HG03432 (cell line): ENCODE results near the gene PPP1R27.

ENCODE experiments used
- ATAC-seq: cut with Tn5 transposase; IDR thresholded peaks from one replicate; pipeline ENCODE4 v1.9.1; 2021; ENCODE audit warnings: mild to moderate bottlenecking, moderate library complexity; ENCODE audit not compliant: unreplicated experiment

The PPP1R27 gene, protein sequence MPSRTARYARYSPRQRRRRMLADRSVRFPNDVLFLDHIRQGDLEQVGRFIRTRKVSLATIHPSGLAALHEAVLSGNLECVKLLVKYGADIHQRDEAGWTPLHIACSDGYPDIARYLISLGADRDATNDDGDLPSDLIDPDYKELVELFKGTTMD

DNA sequence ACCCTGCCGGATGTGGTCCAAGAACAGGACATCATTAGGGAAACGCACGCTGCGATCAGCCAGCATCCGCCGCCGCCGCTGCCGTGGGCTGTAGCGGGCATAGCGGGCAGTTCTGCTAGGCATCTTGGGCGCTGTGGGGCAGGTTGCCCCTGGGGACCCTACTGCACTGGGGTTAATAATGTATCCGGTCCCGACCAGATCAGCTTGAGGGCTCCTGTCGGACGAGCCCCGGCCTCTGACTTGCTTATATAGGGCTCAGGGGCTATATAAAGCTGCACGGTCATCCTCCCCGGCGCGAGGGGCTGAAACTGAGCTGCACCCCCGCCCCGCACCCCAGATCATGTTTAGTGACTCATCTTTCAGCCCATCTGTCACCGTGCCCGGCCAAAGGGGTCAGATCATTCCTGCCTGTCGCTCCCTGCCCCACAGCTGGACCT, at the start of gene PPP1R27:
Gene PPP1R27, minus strand, starts transcription at position 220 of the 437 bp plus-strand sequence. Its CDS starts 97 bp downstream, at position 123.
- ATAC-seq: no peak

DNA sequence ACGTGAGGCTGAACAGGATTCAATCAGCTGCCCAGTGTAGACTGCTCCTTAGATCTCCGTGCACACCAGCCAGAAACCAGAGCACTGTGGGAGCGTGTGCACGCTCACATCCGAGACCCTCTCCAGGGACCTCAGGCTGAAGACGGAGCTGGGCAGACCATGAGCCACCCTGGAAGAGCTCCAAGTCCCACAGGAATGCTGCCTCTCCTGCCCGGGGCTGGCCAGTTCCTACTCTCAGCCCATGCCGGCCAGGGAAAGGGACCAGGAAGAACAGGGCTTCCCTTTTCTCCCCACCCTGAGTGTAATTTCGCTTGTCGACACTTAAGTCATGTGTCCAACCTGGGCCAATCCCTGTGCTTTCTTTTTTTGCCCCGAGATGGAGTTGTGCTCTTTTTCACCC, 49.7 kb upstream of the PPP1R27 start:
- ATAC-seq: no peak

DNA sequence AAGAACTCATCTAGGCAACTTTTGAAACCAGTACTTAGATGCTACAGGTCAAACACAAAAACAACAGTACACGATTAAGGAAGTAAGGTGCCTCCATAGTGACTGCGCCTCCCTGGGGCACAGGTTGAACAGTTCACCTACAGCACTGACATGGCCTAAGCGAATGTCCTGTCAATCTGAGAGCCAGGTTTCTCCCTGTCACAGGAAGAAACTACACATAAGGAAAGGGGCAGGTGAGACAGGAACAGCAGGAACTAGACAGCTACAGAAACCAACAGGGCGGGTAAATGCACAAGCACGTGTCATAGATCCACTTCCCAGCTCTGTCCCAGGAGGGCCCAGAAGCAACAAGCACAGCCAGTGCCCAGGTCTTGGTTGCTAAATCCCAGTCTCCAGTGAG, 44.3 kb upstream of the PPP1R27 start:
- ATAC-seq: no peak

DNA sequence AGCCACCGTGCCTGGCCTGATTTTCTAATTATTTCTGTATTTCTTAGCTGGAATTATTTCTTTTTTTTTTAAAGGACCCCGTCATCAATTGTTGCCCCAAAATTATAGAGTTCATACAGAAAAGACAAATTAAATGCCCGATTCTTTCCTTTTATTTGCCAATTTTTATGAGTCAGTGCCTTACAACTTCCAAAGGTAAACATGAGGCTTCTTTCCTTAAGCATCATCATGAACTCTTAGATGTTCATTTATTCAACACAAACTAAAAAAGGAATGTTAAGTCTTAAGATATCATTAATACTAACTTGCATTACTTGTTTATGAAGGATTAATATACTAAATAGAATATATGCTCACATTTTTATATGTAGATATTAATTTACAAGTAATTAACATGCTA, 43.4 kb upstream of the PPP1R27 start:
- ATAC-seq: no peak

DNA sequence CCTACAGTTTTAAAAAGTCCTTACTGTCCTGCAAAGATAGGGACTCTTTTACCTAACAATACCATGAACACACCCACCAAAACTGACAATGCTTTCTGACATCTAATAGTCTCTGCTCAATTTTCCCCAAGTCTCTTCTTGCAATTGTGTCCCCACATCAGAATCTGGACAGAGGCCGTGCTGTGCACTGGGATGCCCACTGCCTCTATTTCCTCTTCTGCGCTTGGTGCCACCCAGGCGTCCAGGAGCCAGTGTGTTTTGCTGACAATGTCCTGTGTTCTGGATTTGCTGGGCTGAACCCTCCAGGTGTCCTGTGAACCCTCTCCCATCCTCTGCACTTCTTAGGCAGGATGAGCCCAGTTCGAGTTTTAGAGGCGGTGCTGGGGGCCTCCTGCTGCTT, 42.7 kb upstream of the PPP1R27 start:
- no peak for ATAC-seq

DNA sequence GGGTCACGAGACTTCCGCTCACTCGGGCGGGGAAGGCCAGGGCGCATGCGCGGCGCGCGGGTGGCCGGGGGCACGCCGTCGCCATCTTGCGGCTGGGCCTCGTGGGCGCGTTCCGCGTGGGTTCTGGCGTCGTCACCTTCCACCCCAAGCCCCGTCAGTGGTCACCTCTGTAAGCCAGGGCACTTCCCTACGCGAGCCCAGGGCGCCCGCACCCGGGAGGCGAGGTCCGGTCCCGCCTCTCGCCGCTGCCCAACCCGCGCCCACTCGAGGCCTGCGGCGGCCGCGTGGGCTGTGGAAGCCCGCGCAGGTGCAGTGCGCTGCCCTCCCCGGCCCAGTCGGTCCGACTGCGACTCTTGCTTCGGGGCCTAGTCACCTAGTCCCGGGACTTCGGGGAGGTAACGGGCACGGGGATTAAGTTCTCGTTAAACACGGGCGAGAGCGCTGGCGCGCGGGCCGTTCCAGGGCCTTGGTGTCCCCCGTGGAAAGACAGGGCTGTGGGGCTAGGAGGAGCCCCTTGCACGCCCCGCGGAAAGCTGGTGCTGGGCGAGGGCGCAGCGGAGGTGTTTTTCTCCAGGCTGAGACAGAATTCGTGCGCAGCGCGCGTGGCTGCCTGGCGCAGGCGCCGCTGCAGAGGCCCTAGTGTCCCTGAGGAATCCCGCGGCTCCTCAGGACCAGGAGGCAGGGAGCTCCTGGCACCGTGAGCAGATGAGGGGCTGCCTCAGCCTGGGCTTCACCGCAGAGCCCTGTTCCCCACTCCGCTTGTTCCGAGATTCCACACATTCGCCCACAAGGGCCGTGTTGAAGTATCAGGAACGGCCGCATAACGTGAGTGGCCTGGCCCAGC, 36.8 kb upstream of the PPP1R27 start:
- peak; percentile 53 for ATAC-seq

DNA sequence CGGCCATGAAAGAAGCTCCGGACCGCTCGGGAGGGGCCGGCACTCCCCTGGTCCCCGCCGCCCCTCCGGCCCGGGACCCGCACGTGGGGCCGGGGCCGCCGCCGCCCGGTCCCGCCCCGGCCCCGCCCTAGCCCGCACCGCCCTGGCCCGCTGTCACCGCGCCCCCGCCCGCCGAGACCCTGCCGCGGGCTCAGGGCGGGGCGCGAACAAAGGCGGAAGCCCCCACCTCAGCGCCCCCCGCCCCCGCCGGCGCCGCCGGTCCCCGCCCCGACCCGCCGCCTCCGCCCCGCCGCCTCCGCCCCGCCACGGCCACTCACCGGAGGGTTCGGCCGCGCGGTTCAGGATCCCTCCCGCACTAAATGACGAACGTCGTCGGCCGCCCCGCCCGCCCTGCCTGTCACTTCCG, 36.1 kb upstream of the PPP1R27 start, which contains the start of gene ARHGDIA:
Gene ARHGDIA, minus strand, starts transcription at position 357 of the 406 bp plus-strand sequence. CDS start 1,407 bp downstream, outside the sequence.
- ATAC-seq: peak; percentile 26

DNA sequence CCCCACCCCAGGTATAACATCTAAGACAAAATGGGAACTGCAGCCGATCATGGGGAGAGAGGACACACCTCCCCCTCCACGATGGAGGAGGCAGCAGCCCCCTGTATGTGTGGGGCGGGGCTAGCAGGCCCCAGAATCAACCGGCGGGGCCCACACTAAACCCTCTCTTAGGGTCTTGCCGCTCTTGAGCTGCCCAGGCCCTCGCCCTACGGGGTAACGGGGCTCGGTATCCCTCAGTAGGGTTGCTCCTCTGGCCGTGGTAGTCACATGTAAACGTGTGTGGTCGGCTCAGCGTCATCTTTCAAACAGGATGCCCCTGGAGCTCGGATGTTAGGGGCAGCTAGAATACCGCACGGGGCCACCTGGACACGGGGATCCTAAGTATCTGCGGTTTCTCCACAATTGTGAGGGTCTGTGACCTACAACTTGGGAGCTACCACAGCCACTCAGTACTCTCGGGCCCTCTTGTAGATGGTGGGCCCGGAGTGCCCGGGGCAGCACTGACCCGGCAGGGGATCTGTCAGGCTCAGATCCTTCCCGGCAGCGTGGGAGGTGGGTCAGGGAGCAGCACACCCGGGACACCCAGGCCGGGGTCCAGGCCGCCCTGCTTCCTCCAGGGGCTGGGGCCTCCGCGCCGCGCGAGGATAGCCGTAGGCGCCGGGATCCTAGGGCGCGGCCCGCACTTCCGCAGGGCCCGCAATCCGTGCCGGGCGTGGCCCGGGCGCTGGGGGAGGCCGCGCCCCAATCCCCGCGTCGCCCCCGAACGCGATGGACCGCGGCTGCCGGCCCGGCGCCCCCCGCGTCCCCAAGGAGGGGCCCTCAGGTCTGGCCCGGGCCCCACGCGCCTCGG, 35.5 kb upstream of the PPP1R27 start:
- ATAC-seq: peak; percentile 16

DNA sequence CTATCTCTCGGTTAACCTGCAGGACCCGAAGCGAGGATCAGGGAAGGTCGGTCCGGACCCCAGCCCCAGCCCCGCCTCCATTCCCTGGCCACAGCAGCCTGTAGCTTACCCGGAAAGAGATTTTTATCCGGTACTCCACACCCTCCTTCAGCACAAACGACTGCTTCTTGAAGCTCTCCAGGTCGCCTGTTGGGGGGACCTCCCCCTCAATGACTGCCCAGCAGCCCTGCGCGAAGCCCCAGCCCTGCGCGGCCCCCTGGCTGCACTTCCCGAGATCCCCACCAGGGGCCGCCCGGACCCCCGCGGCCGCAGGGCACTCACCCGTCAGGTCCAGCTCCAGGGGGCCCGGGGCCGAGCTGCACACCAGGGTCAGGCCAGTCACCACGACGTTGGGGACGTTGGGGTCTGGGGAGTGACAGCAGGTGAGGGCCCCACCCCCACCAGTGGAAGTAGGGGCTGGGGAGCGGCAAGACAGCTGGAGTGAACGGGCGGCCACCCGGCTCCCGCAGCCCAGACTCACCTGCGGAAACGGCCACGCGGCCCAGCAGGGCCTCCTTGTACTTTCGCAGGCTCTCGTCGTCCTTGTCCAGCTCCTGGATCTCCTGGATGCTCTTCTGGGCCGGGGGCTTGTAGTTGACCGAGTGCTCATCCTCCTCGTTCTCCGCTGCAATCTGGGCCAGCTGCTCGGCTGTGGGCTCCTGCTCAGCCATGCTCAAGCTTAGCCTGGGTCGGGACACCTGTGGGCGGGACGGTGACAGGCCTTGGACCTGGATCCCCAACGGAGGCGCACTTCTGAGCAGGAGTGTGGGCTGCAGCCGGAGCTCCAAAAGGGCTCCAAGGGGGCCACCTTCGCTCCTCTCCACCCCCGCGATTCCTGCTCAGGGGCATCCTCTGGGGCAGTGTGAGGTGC, 34.6 kb upstream of the PPP1R27 start:
- no peak for ATAC-seq

DNA sequence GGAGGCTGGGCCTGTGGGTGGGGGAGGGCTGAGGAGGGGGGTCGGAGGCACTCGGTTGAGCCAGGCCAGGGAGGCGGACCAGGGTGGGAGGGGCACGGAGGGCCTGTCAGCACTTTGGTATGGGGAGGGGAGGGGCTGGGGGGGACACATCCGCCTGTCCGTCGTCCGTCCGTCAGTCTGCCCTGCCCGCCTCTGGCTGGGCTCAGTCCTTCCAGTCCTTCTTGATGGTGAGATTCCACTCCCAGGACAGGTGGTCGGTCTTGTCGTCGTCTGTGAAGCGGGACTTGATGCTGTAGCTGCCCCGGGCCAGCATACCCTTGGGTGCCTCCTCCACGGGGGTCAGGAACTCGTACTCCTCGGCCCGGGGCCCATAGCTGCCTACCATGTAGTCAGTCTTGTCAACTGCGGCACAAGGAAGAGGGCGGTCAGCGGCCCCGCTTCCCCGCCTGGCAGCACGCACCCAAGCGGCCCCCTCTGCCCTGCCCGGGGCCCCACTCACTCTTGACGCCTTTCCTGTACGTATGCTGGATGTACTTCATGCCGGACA, 33.9 kb upstream of the PPP1R27 start:
- ATAC-seq: no peak

DNA sequence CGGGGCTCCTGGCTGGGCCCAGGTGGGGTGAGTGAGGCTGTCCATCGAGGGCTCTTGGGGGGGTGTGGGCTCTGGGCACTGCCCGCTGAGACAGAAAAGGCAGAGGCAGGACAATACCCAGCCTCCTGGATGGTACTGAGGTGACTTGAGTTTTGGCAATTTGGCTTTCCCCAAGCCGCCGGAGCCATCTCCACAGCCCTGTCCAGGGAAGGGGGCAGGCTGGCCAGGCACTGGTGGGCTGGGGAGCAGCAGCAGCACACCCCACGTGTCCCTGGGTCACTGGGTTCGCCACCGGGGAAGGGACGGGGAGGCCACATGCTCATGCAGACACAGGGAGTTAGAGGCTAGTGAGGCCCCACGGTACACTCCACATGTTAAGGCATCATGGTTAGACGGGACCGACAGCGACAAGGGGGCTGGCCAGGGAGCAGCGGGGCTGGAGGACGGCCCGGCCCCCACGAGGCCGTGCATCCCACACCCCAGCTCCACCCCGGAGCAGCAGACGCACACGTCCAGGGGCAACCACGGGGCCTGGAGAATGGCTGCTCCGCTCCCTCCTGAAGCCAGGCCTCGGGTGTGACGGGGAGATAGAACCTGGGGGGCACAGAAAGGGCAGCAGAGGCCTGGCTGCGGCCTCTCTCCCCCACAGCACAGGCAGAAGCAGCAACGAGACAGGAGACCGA, 33.3 kb upstream of the PPP1R27 start:
- ATAC-seq: no peak

DNA sequence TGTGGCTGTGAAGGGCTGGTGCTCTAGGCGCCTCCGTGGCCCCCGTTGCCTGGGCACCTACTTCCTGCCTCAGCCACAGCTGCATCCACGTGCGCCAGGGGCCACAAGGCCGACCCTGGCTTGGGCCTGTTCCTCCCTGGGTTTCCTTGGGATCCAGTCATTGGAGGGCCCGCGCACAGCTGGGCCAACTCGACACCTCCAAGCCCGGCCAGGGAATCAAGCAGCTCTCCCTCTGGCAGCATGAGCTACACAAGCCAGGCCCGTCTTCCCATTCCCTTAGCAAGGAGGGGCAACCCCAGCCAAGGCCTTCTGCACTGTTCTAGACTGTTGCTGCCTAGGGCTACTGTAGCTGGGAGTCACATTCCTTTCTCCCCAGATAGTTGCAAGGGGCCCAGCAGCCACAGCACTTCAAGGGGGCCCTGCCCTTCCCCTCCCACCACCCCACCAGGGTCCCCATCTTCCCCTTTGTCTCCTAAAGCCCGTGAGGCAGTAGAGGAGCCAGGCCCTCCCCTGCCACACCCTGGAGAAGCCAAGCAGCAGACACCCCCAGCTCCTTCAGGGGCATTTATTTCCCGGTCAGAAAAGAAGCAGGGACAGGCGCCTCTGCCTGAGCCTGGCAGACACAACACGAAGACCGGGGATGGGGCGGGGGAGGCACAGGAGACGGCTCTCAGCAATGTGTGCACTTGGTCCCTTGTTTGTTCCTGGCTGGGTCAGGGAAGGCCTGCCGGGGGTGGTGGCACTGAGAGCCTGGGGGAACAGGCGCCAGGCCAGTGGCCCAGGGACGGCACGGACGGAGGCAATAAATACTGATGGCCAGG, 32.5 kb upstream of the PPP1R27 start:
- ATAC-seq: no peak

DNA sequence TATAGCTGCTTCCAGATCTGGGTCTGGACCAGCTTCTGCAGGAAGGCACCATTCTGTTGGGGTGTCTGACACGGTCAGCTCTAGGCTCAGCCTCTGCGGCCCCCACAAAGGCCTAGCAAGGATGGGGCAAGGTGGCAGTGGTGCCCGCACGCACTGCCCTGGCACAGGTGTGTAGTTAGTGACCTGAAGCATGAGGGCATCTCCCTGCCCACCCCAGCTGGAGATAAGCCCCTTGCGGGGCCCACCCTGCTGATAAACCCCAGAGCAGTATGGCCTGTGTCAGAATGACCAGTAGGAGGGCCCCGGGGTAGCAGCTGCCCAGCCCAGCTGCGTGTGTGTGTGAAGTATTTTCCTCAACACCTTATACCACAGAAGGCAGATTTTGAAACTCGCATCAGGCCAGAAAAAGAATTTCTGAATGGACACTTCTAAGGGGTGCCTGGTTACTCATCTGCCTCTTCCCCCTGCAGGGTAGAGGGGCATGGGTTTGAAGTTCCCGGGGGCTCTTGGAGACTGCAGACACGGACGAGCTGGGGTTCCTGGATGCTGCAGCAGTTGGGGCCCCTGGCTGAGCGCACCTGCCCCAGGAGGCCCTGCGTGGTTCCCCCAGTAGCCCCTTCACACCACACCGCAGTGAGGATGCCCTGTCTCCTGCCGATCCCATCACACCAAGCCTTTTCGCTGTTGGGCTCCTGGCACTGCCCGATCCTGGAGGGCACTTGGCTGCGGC, 31.8 kb upstream of the PPP1R27 start:
- ATAC-seq: no peak

DNA sequence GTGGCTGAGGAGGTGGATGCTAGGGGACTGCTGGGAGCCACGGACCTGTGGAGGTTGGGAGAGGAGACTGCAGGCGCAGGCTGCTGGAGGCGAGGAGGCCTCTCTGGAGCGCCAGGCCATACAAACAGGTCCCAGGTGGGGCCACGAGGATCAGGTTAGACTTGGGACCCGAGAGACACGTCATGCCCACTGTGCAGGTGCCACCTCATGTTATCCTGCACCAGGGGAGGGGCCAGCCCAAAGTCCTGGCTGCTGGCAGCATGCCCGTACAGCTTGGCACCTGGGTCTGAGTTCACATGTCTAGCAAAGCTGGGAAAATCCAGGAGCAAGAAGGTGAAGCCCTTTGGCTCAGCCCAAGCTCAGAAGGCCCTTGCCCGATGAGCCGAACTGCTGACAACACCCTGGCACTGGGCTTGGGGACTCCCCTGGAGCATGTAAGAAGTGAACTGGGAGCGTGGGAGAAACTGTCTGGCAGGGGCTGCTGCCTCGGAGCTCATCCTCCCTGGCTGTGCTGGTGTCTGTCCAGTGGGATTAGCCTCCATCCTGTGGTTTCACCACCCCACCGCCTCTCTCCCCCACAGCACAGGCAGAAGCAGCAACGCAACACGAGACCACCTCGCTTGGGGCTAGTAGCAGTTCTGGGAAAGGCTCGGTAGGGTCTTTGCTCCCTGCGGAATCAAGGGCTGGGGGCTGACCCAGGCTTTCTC, 31.0 kb upstream of the PPP1R27 start:
- ATAC-seq: no peak

DNA sequence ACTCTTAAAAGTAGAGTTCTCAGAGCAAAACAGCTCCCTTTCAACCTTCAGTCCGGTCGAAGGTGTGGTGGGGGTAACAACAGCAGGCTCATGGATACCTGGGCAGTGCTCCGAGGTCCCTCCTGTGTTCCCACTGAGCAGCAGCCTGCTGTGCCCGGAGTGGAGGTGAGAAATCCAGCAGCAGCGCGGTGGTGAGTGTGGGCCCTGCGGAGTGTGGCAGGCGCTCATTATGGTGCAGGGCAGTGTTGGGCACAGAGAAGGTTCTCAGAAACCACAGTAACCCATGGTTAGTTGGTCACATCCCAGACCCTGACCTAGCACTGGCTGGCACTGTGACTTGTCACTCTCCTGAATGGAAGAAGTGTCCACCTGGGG, 30.5 kb upstream of the PPP1R27 start:
- ATAC-seq: no peak

DNA sequence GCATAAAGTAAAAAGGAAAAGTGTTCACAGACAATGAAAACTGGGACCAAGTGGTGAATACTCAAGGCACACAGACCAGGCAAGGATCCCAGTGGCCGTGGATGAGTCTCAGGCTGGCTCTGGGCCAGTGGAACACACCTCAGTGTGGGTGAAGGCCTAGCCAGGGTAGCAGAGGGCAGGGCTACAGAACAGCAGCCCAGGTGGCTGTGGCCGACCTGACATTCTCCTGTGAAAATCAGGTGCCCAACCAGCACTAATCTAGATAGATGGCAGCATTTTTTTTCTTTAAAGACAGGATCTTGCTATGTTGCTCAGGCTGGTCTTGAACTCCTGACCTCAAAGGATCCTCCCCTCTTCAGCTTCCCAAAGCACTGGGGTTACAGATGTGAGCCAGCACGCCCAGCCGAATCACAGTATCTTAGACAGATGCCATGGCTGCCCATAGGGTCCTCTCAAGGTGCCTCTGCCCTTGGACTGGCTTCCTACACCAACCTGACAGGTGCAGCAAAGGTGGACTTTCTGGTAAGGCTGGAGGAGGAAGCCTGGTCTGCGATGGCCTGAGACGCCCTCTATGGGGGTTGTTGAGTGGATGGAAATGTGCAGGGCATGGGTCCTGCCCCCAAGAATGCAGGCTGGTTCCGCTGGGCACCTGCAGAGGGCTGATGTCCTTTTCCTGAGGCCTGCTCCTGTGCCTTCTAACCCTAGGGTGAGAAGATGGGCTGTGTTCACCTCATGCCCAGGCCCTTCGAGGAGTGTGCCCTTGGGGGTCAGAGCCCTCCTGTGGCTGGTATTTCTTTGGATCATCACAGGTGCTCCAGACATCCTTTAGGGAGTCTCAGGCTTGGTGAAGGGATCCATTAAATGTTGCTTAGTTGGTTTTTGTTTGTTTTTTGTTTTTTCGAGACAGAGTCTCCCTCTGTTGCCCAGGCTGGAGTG, 29.3 kb upstream of the PPP1R27 start:
- no peak for ATAC-seq
